SK-N-SH treated with all-trans-retinoic acid at 6 μM for 48 hours (cell line): ENCODE data around the gene NIPSNAP3A.

ENCODE experiments used
- ARNTL ChIP-seq: fragments of 450-650 bp; formaldehyde crosslinking; IDR thresholded peaks from 2 replicates; pipeline ENCODE4 v1.5.0; 2020; ENCODE audit warnings: low read depth, mild to moderate bottlenecking, moderate library complexity, borderline replicate concordance
- ZNF70 ChIP-seq: fragments of 450-650 bp; formaldehyde crosslinking; IDR thresholded peaks from 2 replicates; pipeline ENCODE4 v1.5.0; 2020; ENCODE audit warnings: mild to moderate bottlenecking, moderate library complexity

GRCh38 chr9:104750185-104750767 lies 2.8 kb downstream of the NIPSNAP3A start:
- TF ChIP-seq ZNF70 (CRISPR knock-in tag) (no peak), ARNTL (no peak)
